Subcutaneous abdominal adipose tissue (tissue), 5 donors: Measurements from ENCODE around the gene TTC28.
"Not testable (repeated sequence)": the region's sequence is repeated elsewhere in the genome, so short reads cannot be mapped to it uniquely, and the experiment has no call there.

ENCODE experiments used
- H3K27ac ChIP-seq: one replicate; pipeline ENCODE4 v1.7.0; 2013; ENCODE audit warnings: low read depth, mild to moderate bottlenecking, inconsistent platforms, low read length, moderate library complexity
- H3K27me3 ChIP-seq, 5 donors: one replicate each; pipeline ENCODE4 v1.7.0; 2013; ENCODE audit warnings: low read length in 5 of 5, inconsistent platforms in 1 of 5; ENCODE audit not compliant: control insufficient read depth in 5 of 5, insufficient read depth in 4 of 5
- H3K36me3 ChIP-seq, 5 donors: one replicate each; pipeline ENCODE4 v1.7.0; 2013; ENCODE audit warnings: low read length in 5 of 5; ENCODE audit not compliant: control insufficient read depth in 5 of 5, insufficient read depth in 5 of 5
- H3K4me1 ChIP-seq, 5 donors: one replicate each; pipeline ENCODE4 v1.7.0; 2013; ENCODE audit warnings: low read length in 5 of 5, mild to moderate bottlenecking in 3 of 5, moderate library complexity in 1 of 5; ENCODE audit not compliant: control insufficient read depth in 5 of 5, insufficient read depth in 5 of 5
- H3K4me3 ChIP-seq, 5 donors: one replicate each; pipeline ENCODE4 v1.7.0; 2013; ENCODE audit warnings: low read length in 5 of 5, low read depth in 1 of 5
- H3K9ac ChIP-seq, 5 donors: one replicate each; pipeline ENCODE4 v1.7.0; 2013; ENCODE audit warnings: low read length in 5 of 5, mild to moderate bottlenecking in 4 of 5, moderate library complexity in 3 of 5
- H3K9me3 ChIP-seq, 5 donors: one replicate each; pipeline ENCODE4 v1.7.0; 2013; ENCODE audit warnings: low read length in 5 of 5; ENCODE audit not compliant: control insufficient read depth in 5 of 5
- donor health status: healthy.
- donor health status: healthy.
- donor health status: healthy.
- donor health status: healthy.
- donor health status: healthy.

Gene TTC28

GRCh38 chr22:28679611-28680287 is at the start of gene TTC28:
Gene TTC28, minus strand, starts transcription at chr22:28679840. Its CDS starts 117 bp downstream, at chr22:28679723.
- H3K27me3 ChIP-seq, H3K36me3 ChIP-seq, H3K9me3 ChIP-seq, H3K27ac ChIP-seq: not testable (repeated sequence)
- H3K4me1 ChIP-seq = peaks cover 0 to 11% (median 10%) of the 10 kb centered on the region in 5 donors
- peak within 1 kb of the TSS in 4 of 5 donors; percentile 65 to 85 (median 76) for H3K9ac ChIP-seq
- peak within 1 kb of the TSS; percentile 74 to 84 (median 78) for H3K4me3 ChIP-seq

DNA sequence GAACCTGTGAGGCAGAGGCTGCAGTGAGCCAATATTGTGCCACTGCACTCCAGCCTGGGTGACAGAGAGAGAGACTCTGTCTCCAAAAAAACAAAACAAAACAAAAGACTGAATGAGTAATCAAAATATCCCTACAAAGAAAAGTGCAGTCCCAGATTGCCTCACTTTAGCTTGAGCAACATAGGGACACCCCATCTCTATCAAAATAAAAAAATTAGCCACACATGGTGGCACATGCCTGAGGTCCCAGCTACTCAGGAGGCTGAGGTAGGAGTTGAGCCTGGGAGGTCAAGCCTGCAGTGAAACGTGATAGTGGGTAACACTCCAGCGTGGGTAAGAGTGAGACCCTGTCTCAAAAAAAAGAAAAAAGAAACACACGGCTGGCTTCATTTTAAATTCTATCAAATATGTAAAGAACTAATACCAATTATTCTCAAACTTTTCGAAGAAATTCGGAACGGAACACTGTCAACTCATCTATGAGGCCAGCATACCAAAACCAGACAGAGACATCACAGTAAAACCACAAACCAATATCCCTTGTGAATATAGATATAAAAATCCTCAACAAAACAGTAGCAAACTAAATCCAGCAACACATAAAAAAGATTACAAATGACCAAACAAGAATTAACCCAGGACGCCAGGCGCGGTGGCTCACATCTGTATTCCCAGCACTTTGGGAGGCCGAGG is 49.1 kb upstream of the TTC28 start:
- Histone ChIP-seq H3K27me3 (no peaks in the 10 kb centered on the region), H3K9ac (no peak overlapping the region), H3K9me3 (no peaks in the 10 kb centered on the region), H3K4me1 (peaks cover 0 to 2% (median 0%) of the 10 kb centered on the region in 5 donors), H3K4me3 (no peak overlapping the region), H3K27ac (no peak overlapping the region), H3K36me3 (peaks cover 0 to 3% (median 0%) of the 10 kb centered on the region in 5 donors)

- Histone ChIP-seq H3K9me3 (no peaks in the 10 kb centered on the region), H3K27me3 (no peaks in the 10 kb centered on the region), H3K9ac (no peak overlapping the region), H3K4me3 (no peak overlapping the region), H3K36me3 (no peaks in the 10 kb centered on the region), H3K27ac (no peak overlapping the region), H3K4me1 (peaks cover 0 to 2% (median 0%) of the 10 kb centered on the region in 5 donors)
Measured at GRCh38 chr22:28728002-28728401, 48.4 kb upstream of the TTC28 start.

GRCh38 chr22:28718044-28718443 is 38.4 kb upstream of the TTC28 start:
- H3K9ac ChIP-seq = no peak overlapping the region

GRCh38 chr22:28716686-28717085 is 37.0 kb upstream of the TTC28 start:
- no peak overlapping the region for H3K27ac ChIP-seq
- no peak overlapping the region for H3K9ac ChIP-seq
- peaks cover under 1 to 11% (median 6%) of the 10 kb centered on the region in 5 donors for H3K4me1 ChIP-seq
- H3K27me3 ChIP-seq = no peaks in the 10 kb centered on the region
- H3K4me3 ChIP-seq = no peak overlapping the region
- no peaks in the 10 kb centered on the region for H3K36me3 ChIP-seq
- no peaks in the 10 kb centered on the region for H3K9me3 ChIP-seq

More at GRCh38 chr22:28718044-28718443, 38.4 kb upstream of the TTC28 start:
- no peaks in the 10 kb centered on the region for H3K36me3 ChIP-seq
- no peak overlapping the region for H3K4me3 ChIP-seq
- no peaks in the 10 kb centered on the region for H3K27me3 ChIP-seq
- H3K4me1 ChIP-seq = no peaks in the 10 kb centered on the region
- no peak overlapping the region for H3K27ac ChIP-seq
- no peaks in the 10 kb centered on the region for H3K9me3 ChIP-seq

DNA sequence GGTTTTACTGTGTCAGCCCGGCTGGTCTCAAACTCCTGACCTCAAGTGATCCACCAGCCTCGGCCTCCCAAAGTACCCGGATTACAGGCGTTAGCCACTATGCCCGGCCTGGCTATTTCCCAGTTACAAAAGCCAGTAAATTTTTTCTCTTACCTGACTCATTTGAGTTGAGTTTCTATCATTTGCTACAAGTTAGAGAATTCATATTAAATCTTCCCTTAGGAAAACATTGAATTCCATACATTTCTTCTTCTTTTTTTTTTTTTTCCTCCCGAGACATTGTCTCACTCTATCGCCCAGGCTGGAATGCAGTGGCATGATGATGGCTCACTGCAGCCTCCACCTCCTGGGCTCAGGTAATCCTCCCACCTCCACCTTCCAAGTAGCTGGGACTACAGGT is 36.0 kb upstream of the TTC28 start:
- H3K9me3 ChIP-seq = no peaks in the 10 kb centered on the region
- no peak overlapping the region for H3K27ac ChIP-seq
- no peaks in the 10 kb centered on the region for H3K36me3 ChIP-seq
- no peak overlapping the region for H3K9ac ChIP-seq
- no peak overlapping the region for H3K4me3 ChIP-seq
- H3K27me3 ChIP-seq = no peaks in the 10 kb centered on the region
- H3K4me1 ChIP-seq = peaks cover 1 to 14% (median 8%) of the 10 kb centered on the region in 5 donors

DNA sequence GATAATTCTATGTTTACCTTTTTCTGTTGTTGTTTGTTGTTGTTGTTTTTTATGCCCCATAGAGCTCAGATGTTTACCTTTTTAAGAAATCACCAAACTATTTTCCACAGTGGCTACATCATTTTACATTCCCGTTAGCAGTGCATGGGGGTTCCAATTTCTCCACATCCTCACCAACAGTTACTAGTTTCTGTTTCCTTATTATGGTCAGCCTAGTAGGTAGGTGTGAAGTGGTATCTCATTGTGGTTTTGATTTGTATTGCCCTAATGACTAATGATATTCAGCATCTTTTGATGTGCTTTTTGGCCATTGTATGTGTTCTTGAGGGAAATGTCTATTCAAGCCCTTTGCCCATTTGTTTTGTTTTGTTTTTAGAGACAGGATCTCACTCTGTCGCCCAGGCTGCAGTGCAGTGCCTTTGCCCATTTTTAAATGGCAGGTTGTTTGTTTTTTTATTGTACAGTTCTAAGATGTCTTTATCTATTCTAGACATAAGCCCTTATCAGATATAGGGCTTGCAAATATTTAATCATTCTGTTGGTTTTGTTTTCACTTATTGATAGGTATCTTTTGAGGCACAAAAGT is 34.5 kb upstream of the TTC28 start:
- H3K27ac ChIP-seq = no peak overlapping the region
- H3K9me3 ChIP-seq = no peaks in the 10 kb centered on the region
- no peaks in the 10 kb centered on the region for H3K27me3 ChIP-seq
- H3K36me3 ChIP-seq = no peaks in the 10 kb centered on the region
- peaks cover 1 to 21% (median 11%) of the 10 kb centered on the region in 5 donors for H3K4me1 ChIP-seq
- H3K4me3 ChIP-seq = no peak overlapping the region
- no peak overlapping the region for H3K9ac ChIP-seq

GRCh38 chr22:28711820-28712777 is 32.5 kb upstream of the TTC28 start:
- peak overlapping the region; percentile 23 to 49 (median 31) for H3K4me3 ChIP-seq

GRCh38 chr22:28711341-28711740 is 31.7 kb upstream of the TTC28 start:
- H3K36me3 ChIP-seq = no peaks in the 10 kb centered on the region
- H3K4me1 ChIP-seq = peaks cover 1 to 21% (median 11%) of the 10 kb centered on the region in 5 donors
- H3K9ac ChIP-seq = no peak overlapping the region
- H3K4me3 ChIP-seq = no peak overlapping the region
- H3K9me3 ChIP-seq = no peaks in the 10 kb centered on the region
- H3K27me3 ChIP-seq = no peaks in the 10 kb centered on the region
- peak overlapping the region; percentile 71 for H3K27ac ChIP-seq

More at GRCh38 chr22:28711820-28712777, 32.5 kb upstream of the TTC28 start:
- H3K9me3 ChIP-seq = no peaks in the 10 kb centered on the region
- peaks cover 1 to 21% (median 11%) of the 10 kb centered on the region in 5 donors for H3K4me1 ChIP-seq
- H3K27ac ChIP-seq = peak overlapping the region; percentile 71
- H3K36me3 ChIP-seq = no peaks in the 10 kb centered on the region
- H3K9ac ChIP-seq = no peak overlapping the region
- no peaks in the 10 kb centered on the region for H3K27me3 ChIP-seq
